ENCODE data around the gene CFAP46. TPM values are rescaled to one million over a fixed set of nuclear protein-coding genes. Genes with fewer than 3 reads are reported as not detected.

Gene CFAP46
- polyA plus RNA-seq, 1 donor from 2014 or later = 2.6 TPM

DNA sequence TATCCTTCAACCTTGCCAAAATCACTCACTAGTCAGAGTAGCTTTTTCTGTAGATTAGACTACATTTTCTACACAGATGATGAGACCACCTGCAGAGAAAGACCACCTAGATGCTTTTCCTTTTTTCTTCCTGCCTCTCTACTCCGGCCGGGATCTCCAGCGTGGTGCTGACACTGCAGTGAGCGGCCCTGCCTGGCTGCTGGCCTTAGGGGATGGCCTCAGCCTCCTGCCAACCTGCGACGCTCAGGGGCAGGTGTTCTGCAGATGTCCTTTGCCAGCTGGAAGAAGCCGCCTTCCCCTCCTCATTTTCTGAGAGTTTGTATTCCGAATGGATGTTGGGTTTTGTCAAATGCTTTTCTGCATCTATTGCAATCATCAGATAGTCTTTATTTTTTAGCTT is 113.0 kb downstream of the CFAP46 start:
- H3K79me2 ChIP-seq (replicated peaks; ENCODE audit: insufficient read depth, low read length) = no peaks in the 10 kb centered on the region
- no peak overlapping the region for H3K27ac ChIP-seq (ENCODE audit: low read length)
- TF ChIP-seq RAD21 (conservative IDR thresholded peaks at IDR 0.05) = no peak
- TF ChIP-seq POLR2AphosphoS5 (IDR thresholded peaks at IDR 0.05) = no peak
- TF ChIP-seq EZH2 (IDR thresholded peaks at IDR 0.05; ENCODE audit: borderline replicate concordance, insufficient read depth, low read length, poor library complexity, severe bottlenecking) = no peak
- TF ChIP-seq TAF1 (IDR thresholded peaks at IDR 0.05; ENCODE audit: low read depth) = no peak
- TF ChIP-seq CTCF (IDR thresholded peaks at IDR 0.05; ENCODE audit: poor library complexity, severe bottlenecking) = no peak
- no peak for TF ChIP-seq MXI1 (conservative IDR thresholded peaks at IDR 0.05; ENCODE audit: poor library complexity, severe bottlenecking)
- no peak for TF ChIP-seq REST (IDR thresholded peaks at IDR 0.05; ENCODE audit: borderline replicate concordance)
- no peak for TF ChIP-seq EP300 (conservative IDR thresholded peaks at IDR 0.05; ENCODE audit: poor library complexity, severe bottlenecking)
- no peak for TF ChIP-seq SMC3 (conservative IDR thresholded peaks at IDR 0.05; ENCODE audit: poor library complexity)
- no peak overlapping the region for H3K4me3 ChIP-seq (ENCODE audit: low read length)
- H3F3A ChIP-seq (ENCODE audit: insufficient read depth, low read length, poor library complexity, severe bottlenecking) = peaks cover 3% of the 10 kb centered on the region
- H2AFZ ChIP-seq (ENCODE audit: low read depth, low read length) = no peak overlapping the region
- no peaks in the 10 kb centered on the region for H3K9me2 ChIP-seq (ENCODE audit: insufficient read depth, low read length)
- no peaks in the 10 kb centered on the region for H3K9me3 ChIP-seq (ENCODE audit: low read length)
- H3K27me3 ChIP-seq (ENCODE audit: insufficient read depth, low read depth, low read length) = no peaks in the 10 kb centered on the region
- no peaks in the 10 kb centered on the region for H3K36me3 ChIP-seq (ENCODE audit: insufficient read depth, low read length)
- H3K9ac ChIP-seq (ENCODE audit: low read length) = no peak overlapping the region
- no peak overlapping the region for H3K4me2 ChIP-seq (ENCODE audit: low read length)
- no peaks in the 10 kb centered on the region for H4K20me1 ChIP-seq (ENCODE audit: insufficient read depth)

DNA sequence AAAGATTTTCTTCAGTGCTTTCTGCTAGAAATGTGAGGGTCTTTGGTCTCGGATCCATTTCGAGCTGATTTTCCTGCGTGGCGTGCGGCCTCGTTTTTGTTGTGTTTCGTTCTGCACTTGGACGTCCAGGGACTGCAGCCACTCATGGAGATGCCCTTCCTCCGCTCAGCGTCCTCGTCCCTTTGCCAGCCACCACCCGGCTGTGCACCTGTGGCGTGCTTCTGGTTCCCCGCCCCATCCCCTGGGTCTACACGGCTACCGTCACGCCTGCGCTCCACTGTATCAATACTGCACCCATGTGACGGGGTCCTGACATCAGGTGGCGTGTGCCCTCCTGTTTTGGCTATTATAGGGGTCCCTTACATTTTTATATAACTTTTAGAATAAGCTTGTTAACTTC is 113.7 kb downstream of the CFAP46 start:
- no peaks in the 10 kb centered on the region for H3K9me2 ChIP-seq (ENCODE audit: insufficient read depth, low read length)
- peaks cover 3% of the 10 kb centered on the region for H3F3A ChIP-seq (ENCODE audit: insufficient read depth, low read length, poor library complexity, severe bottlenecking)
- H3K4me2 ChIP-seq (ENCODE audit: low read length) = no peak overlapping the region
- no peak overlapping the region for H2AFZ ChIP-seq (ENCODE audit: low read depth, low read length)
- H3K79me2 ChIP-seq (replicated peaks; ENCODE audit: insufficient read depth, low read length) = no peaks in the 10 kb centered on the region
- H3K27me3 ChIP-seq (ENCODE audit: insufficient read depth, low read depth, low read length) = no peaks in the 10 kb centered on the region
- no peaks in the 10 kb centered on the region for H3K36me3 ChIP-seq (ENCODE audit: insufficient read depth, low read length)
- H3K27ac ChIP-seq (ENCODE audit: low read length) = no peak overlapping the region
- H3K9me3 ChIP-seq (ENCODE audit: low read length) = no peaks in the 10 kb centered on the region
- H4K20me1 ChIP-seq (ENCODE audit: insufficient read depth) = no peaks in the 10 kb centered on the region
- no peak overlapping the region for H3K9ac ChIP-seq (ENCODE audit: low read length)
- no peak overlapping the region for H3K4me3 ChIP-seq (ENCODE audit: low read length)
- no peak for TF ChIP-seq SMC3 (conservative IDR thresholded peaks at IDR 0.05; ENCODE audit: poor library complexity)
- TF ChIP-seq EZH2 (IDR thresholded peaks at IDR 0.05; ENCODE audit: borderline replicate concordance, insufficient read depth, low read length, poor library complexity, severe bottlenecking) = no peak
- no peak for TF ChIP-seq TAF1 (IDR thresholded peaks at IDR 0.05; ENCODE audit: low read depth)
- no peak for TF ChIP-seq CTCF (IDR thresholded peaks at IDR 0.05; ENCODE audit: poor library complexity, severe bottlenecking)
- TF ChIP-seq POLR2AphosphoS5 (IDR thresholded peaks at IDR 0.05) = no peak
- TF ChIP-seq MXI1 (conservative IDR thresholded peaks at IDR 0.05; ENCODE audit: poor library complexity, severe bottlenecking) = no peak
- no peak for TF ChIP-seq EP300 (conservative IDR thresholded peaks at IDR 0.05; ENCODE audit: poor library complexity, severe bottlenecking)
- no peak for TF ChIP-seq REST (IDR thresholded peaks at IDR 0.05; ENCODE audit: borderline replicate concordance)
- no peak for TF ChIP-seq RAD21 (conservative IDR thresholded peaks at IDR 0.05)

Measured in neural cell (in vitro differentiated cells).